A549 treated with AZD9567 at 1 μM for 4 hours (cell line): ENCODE results near the gene GPR160. TPM values are rescaled to one million over a fixed set of nuclear protein-coding genes. Genes with fewer than 3 reads are reported as not detected.

Experiments used
- total RNA-seq: library from RNA; stranded (reverse); fragments of 200-300 nt; extraction: Qiagen RNA extraction; gene quantifications from 5 replicates; pipeline ENCODE4 v1.2.3, GENCODE V29; 2022; ENCODE audit not compliant: insufficient read depth

Gene GPR160
- total RNA-seq, result 1.3 to 2.1 TPM (median 1.9 TPM) in 5 replicates

GRCh38 chr3:170037463-170038433, at the start of gene GPR160:
GPR160 (plus strand) TSS chr3:170037995; CDS start chr3:170083973, 45,978 bp downstream.

Other genes with a start within 250 kb of the GPR160 start
- gene LRRIQ4, start 225.1 kb upstream of the GPR160 start, total RNA-seq, result not detected in 5 replicates
- gene LRRC34, start 225.1 kb upstream of the GPR160 start, total RNA-seq, result not detected in 5 replicates
- not detected in 5 replicates for gene LRRC31, start 168.1 kb upstream of the GPR160 start, total RNA-seq
- gene SAMD7, start 126.4 kb upstream of the GPR160 start, total RNA-seq, result not detected in 5 replicates
- 72.5 to 112 TPM (median 85.1 TPM) in 5 replicates for gene SEC62, start 71.2 kb upstream of the GPR160 start, total RNA-seq
- 11.2 to 21.0 TPM (median 15.5 TPM) in 5 replicates for gene PHC3, start 143.7 kb downstream of the GPR160 start, total RNA-seq
- gene PRKCI, start 184.4 kb downstream of the GPR160 start, total RNA-seq, result 14.6 to 25.8 TPM (median 17.2 TPM) in 5 replicates